HepG2 (cell line): ENCODE measurements around the gene SPN. TPM values are rescaled to one million over a fixed set of nuclear protein-coding genes. Genes with fewer than 3 reads are reported as not detected.

ENCODE experiments used
- DBP ChIP-seq: sonication (generic); formaldehyde crosslinking; IDR thresholded peaks from 2 replicates; pipeline ENCODE4 v1.4.0; 2020; ENCODE audit warnings: missing genetic modification reagents; ENCODE audit errors: not compliant biosample characterization
- FOXO4 ChIP-seq: sonication (generic); formaldehyde crosslinking; conservative IDR thresholded peaks from 2 replicates; pipeline ENCODE4 v1.8.1; 2023; ENCODE audit warnings: missing genetic modification reagents
- HIC2 ChIP-seq: sonication (generic); formaldehyde crosslinking; IDR thresholded peaks from 2 replicates; pipeline ENCODE4 v1.9.0; 2022; ENCODE audit warnings: low read depth, missing genetic modification reagents
- PAWR ChIP-seq: sonication (generic); formaldehyde crosslinking; IDR thresholded peaks from 2 replicates; pipeline ENCODE4 v1.4.0; 2020; ENCODE audit warnings: missing genetic modification reagents, mild to moderate bottlenecking, borderline replicate concordance
- PRDM10 ChIP-seq: sonication (generic); formaldehyde crosslinking; IDR thresholded peaks from 2 replicates; pipeline ENCODE4 v1.4.0; 2020; ENCODE audit warnings: low read depth, missing genetic modification reagents
- RFXANK ChIP-seq: IDR thresholded peaks from 2 replicates; pipeline ENCODE4 v1.6.1; 2016
- RXRA ChIP-seq: sonication (generic); formaldehyde crosslinking; IDR thresholded peaks from 2 replicates; pipeline ENCODE4 v1.5.1; 2020; ENCODE audit warnings: missing genetic modification reagents
- ZBTB33 ChIP-seq: sonication (generic); formaldehyde crosslinking; IDR thresholded peaks from 2 replicates; pipeline ENCODE4 v1.4.0; 2020; ENCODE audit warnings: missing genetic modification reagents
- ZFAT ChIP-seq: sonication (generic); formaldehyde crosslinking; conservative IDR thresholded peaks from 2 replicates; pipeline ENCODE4 v1.8.1; 2023; ENCODE audit warnings: missing genetic modification reagents, inconsistent platforms
- ZNF354B ChIP-seq: sonication (generic); formaldehyde crosslinking; IDR thresholded peaks from 2 replicates; pipeline ENCODE4 v1.8.0; 2022; ENCODE audit warnings: mild to moderate bottlenecking, missing genetic modification reagents
- ZNF646 ChIP-seq: sonication (generic); formaldehyde crosslinking; IDR thresholded peaks from 2 replicates; pipeline ENCODE4 v1.9.0; 2021; ENCODE audit warnings: mild to moderate bottlenecking, missing genetic modification reagents
- polyA plus RNA-seq, 8 experiments: library from polyadenylated mRNA; depleted of rRNA in 3 of 8; stranded (reverse) in 7 of 8; unstranded in 1 of 8; fragments of >200 nt; fragmentation: Illumina TruSeq in 4 of 8; extraction: Trizol in 4 of 8; gene quantifications; 2 replicates each; pipeline versions ENCODE4 v1.2.1 to v1.2.3, GENCODE V29; 2011 to 2016; ENCODE audit warnings: low read depth in 4 of 8, missing spikeins in 1 of 8, mixed read lengths in 1 of 8; ENCODE audit not compliant: insufficient read depth in 1 of 8
- total RNA-seq, 5 experiments: library from RNA; depleted of rRNA; stranded (reverse); fragments of >200 nt; fragmentation: Illumina TruSeq; extraction: Trizol; gene quantifications; 2 replicates each; pipeline ENCODE4 v1.2.3, GENCODE V29; 2016; ENCODE audit warnings: low read depth in 1 of 5

Gene SPN
- total and polyA plus RNA-seq, 2 of the 13 experiments (the other 11 are each of a cell fraction or from before 2014, with no cell fraction given) = 0.22 to 1.6 TPM

- TF ChIP-seq DBP (CRISPR knock-in tag) (no peak), PAWR (CRISPR knock-in tag) (no peak), ZBTB33 (no peak), ZNF646 (CRISPR knock-in tag) (no peak), HIC2 (CRISPR knock-in tag) (no peak), ZFAT (CRISPR knock-in tag) (no peak), PRDM10 (CRISPR knock-in tag) (no peak), FOXO4 (CRISPR knock-in tag) (no peak), RXRA (CRISPR knock-in tag) (no peak), ZNF354B (no peak), RFXANK (CRISPR knock-in tag) (no peak)
These were observed 24.7 kb downstream of the SPN start (continued) for GRCh38 chr16:29687755-29688154.
